Neural cell (in vitro differentiated cells): ENCODE results near the gene LRCOL1. TPM values are rescaled to one million over a fixed set of nuclear protein-coding genes. Genes with fewer than 3 reads are reported as not detected.

Experiments
- H2AFZ ChIP-seq: fragments of 200-600, 300-800 bp; sonication (generic), shearing (Covaris generic); 2 replicates; pipeline ENCODE4 v1.6.0; 2014; ENCODE audit warnings: low read depth, mild to moderate bottlenecking, antibody characterized with exemption, low read length, moderate library complexity
- H3F3A ChIP-seq: fragments of 200-600 bp; shearing (Covaris generic); 2 replicates; pipeline ENCODE4 v1.6.1; 2016; ENCODE audit warnings: mild to moderate bottlenecking, moderate library complexity, mixed read lengths, antibody characterized with exemption, low read length; ENCODE audit not compliant: insufficient read depth, poor library complexity, severe bottlenecking
- H3K27ac ChIP-seq: fragments of 200-600, 300-800 bp; sonication (generic), shearing (Covaris generic); 2 replicates; pipeline ENCODE4 v1.5.1; 2014; ENCODE audit warnings: mild to moderate bottlenecking, low read length, moderate library complexity
- H3K27me3 ChIP-seq: fragments of 300-800, 200-600 bp; sonication (generic), shearing (Covaris generic); 2 replicates; pipeline ENCODE4 v1.6.0; 2014; ENCODE audit warnings: mild to moderate bottlenecking, low read depth, low read length, moderate library complexity; ENCODE audit not compliant: insufficient read depth
- H3K36me3 ChIP-seq: fragments of 300-800, 200-600 bp; sonication (generic), shearing (Covaris generic); 2 replicates; pipeline ENCODE4 v1.5.1; 2014; ENCODE audit warnings: mild to moderate bottlenecking, antibody characterized with exemption, low read length, moderate library complexity; ENCODE audit not compliant: insufficient read depth
- H3K4me2 ChIP-seq: fragments of 300-800, 200-600 bp; sonication (generic), shearing (Covaris generic); 2 replicates; pipeline ENCODE4 v1.6.0; 2014; ENCODE audit warnings: mild to moderate bottlenecking, low read length
- H3K4me3 ChIP-seq: fragments of 300-800, 200-600 bp; sonication (generic), shearing (Covaris generic); 2 replicates; pipeline ENCODE4 v1.5.1; 2014; ENCODE audit warnings: mild to moderate bottlenecking, low read length, moderate library complexity
- H3K79me2 ChIP-seq: fragments of 200-600 bp; shearing (Covaris generic); replicated peaks from 2 replicates; pipeline ENCODE4 v1.6.0; 2014; ENCODE audit warnings: mild to moderate bottlenecking, low read length, moderate library complexity; ENCODE audit not compliant: insufficient read depth
- H3K9ac ChIP-seq: fragments of 300-800, 200-600 bp; sonication (generic), shearing (Covaris generic); 2 replicates; pipeline ENCODE4 v1.6.1; 2016; ENCODE audit warnings: mild to moderate bottlenecking, low read length, mixed read lengths
- H3K9me2 ChIP-seq: fragments of 200-600 bp; shearing (Covaris generic); 2 replicates; pipeline ENCODE4 v1.6.1; 2016; ENCODE audit warnings: mild to moderate bottlenecking, low read length, mixed read lengths; ENCODE audit not compliant: insufficient read depth
- H3K9me3 ChIP-seq: fragments of 200-600, 300-800 bp; sonication (generic), shearing (Covaris generic); 2 replicates; pipeline ENCODE4 v1.6.1; 2016; ENCODE audit warnings: mild to moderate bottlenecking, mixed run types, low read length, moderate library complexity, mixed read lengths
- H4K20me1 ChIP-seq: fragments of 200-600 bp; shearing (Covaris generic); 2 replicates; pipeline ENCODE4 v1.6.1; 2016; ENCODE audit warnings: mild to moderate bottlenecking, mixed run types; ENCODE audit not compliant: insufficient read depth
- CTCF ChIP-seq: fragments of 450-650 bp; IDR thresholded peaks from 2 replicates; pipeline ENCODE4 v1.5.1; 2014; ENCODE audit warnings: antibody characterized with exemption, mild to moderate bottlenecking, moderate library complexity; ENCODE audit not compliant: poor library complexity, severe bottlenecking
- EP300 ChIP-seq: fragments of 450-650 bp; conservative IDR thresholded peaks from 2 replicates; pipeline ENCODE4 v1.6.1; 2014; ENCODE audit warnings: antibody characterized with exemption, mild to moderate bottlenecking, moderate library complexity; ENCODE audit not compliant: poor library complexity, severe bottlenecking
- EZH2 ChIP-seq: fragments of 200-600, 300-800 bp; shearing (Covaris generic), sonication (generic); IDR thresholded peaks from 2 replicates; pipeline ENCODE4 v1.6.1; 2014; ENCODE audit warnings: antibody characterized with exemption, low read length, borderline replicate concordance, mild to moderate bottlenecking; ENCODE audit not compliant: insufficient read depth, poor library complexity, severe bottlenecking
- MXI1 ChIP-seq: fragments of 450-650 bp; conservative IDR thresholded peaks from 2 replicates; pipeline ENCODE4 v1.6.1; 2014; ENCODE audit warnings: antibody characterized with exemption, mild to moderate bottlenecking; ENCODE audit not compliant: poor library complexity, severe bottlenecking
- POLR2AphosphoS5 ChIP-seq: IDR thresholded peaks from 2 replicates; pipeline ENCODE4 v1.6.1; 2012
- RAD21 ChIP-seq: fragments of 450-650 bp; conservative IDR thresholded peaks from 2 replicates; pipeline ENCODE4 v1.6.1; 2014; ENCODE audit warnings: antibody characterized with exemption, mild to moderate bottlenecking, moderate library complexity
- SMC3 ChIP-seq: fragments of 450-650 bp; conservative IDR thresholded peaks from 2 replicates; pipeline ENCODE4 v1.6.1; 2014; ENCODE audit warnings: antibody characterized with exemption, mild to moderate bottlenecking, moderate library complexity; ENCODE audit not compliant: poor library complexity
- TAF1 ChIP-seq: IDR thresholded peaks from 2 replicates; pipeline ENCODE4 v1.6.1; 2012; ENCODE audit warnings: low read depth
- polyA plus RNA-seq: library from polyadenylated mRNA; depleted of rRNA; stranded (reverse); fragments of >200 nt; gene quantifications from 2 replicates; pipeline ENCODE4 v1.2.3, GENCODE V29; 2014
- TF ChIP-seq, protein P1 (sequence below): IDR thresholded peaks from 2 replicates; pipeline ENCODE4 v1.6.1; 2012; ENCODE audit warnings: borderline replicate concordance

Gene LRCOL1
- polyA plus RNA-seq, 1 donor from 2014 or later = not detected

DNA sequence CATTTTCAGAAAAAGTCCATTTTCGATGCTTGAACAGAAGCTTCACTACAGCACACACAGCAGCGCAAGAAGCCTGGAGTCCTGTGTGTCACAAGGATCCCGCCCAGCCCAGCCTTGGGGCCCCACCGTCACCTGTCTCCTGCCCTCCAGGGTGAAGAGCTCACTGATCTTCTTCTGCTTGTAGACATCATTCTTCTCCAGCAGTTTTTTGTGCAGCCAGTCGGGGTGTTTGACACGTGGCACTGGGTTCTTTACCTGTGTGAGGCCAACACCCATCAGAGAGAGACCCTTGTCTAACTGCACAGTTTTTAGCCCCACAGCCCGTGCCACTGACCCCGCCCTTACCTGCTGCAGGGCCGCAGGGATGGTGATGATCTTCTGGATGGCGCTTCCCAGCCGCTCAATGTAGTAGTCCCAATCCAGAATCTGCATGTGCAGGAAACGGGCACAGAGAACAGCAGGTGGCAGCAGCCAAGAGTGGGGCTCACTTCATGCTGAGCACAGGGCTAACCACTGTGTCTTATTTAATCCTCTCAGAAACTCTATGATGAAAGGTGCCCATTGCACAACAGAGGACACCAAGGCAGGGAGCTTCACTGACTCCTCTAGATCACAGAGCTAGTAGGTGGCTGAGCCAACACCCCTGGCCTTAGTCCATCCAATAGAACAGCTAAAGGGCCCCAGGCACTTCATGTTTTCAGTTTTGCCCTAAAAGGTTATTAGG is 46.8 kb upstream of the LRCOL1 start:
- no peaks in the 10 kb centered on the region for H3K36me3 ChIP-seq
- no peak overlapping the region for H3K4me2 ChIP-seq
- H3K9me3 ChIP-seq = no peaks in the 10 kb centered on the region
- H3F3A ChIP-seq = no peaks in the 10 kb centered on the region
- no peak overlapping the region for H3K27ac ChIP-seq
- no peaks in the 10 kb centered on the region for H3K79me2 ChIP-seq
- no peak for TF ChIP-seq POLR2AphosphoS5
- TF ChIP-seq RAD21 = no peak
- no peak for TF ChIP-seq EZH2
- TF ChIP-seq CTCF = no peak
- TF ChIP-seq, protein P1, sequence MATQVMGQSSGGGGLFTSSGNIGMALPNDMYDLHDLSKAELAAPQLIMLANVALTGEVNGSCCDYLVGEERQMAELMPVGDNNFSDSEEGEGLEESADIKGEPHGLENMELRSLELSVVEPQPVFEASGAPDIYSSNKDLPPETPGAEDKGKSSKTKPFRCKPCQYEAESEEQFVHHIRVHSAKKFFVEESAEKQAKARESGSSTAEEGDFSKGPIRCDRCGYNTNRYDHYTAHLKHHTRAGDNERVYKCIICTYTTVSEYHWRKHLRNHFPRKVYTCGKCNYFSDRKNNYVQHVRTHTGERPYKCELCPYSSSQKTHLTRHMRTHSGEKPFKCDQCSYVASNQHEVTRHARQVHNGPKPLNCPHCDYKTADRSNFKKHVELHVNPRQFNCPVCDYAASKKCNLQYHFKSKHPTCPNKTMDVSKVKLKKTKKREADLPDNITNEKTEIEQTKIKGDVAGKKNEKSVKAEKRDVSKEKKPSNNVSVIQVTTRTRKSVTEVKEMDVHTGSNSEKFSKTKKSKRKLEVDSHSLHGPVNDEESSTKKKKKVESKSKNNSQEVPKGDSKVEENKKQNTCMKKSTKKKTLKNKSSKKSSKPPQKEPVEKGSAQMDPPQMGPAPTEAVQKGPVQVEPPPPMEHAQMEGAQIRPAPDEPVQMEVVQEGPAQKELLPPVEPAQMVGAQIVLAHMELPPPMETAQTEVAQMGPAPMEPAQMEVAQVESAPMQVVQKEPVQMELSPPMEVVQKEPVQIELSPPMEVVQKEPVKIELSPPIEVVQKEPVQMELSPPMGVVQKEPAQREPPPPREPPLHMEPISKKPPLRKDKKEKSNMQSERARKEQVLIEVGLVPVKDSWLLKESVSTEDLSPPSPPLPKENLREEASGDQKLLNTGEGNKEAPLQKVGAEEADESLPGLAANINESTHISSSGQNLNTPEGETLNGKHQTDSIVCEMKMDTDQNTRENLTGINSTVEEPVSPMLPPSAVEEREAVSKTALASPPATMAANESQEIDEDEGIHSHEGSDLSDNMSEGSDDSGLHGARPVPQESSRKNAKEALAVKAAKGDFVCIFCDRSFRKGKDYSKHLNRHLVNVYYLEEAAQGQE = no peak
- TF ChIP-seq EP300 = no peak
- TF ChIP-seq MXI1 = no peak
- no peak for TF ChIP-seq TAF1
- TF ChIP-seq SMC3 = no peak
- no peak overlapping the region for H2AFZ ChIP-seq
- H4K20me1 ChIP-seq = no peaks in the 10 kb centered on the region
- no peak overlapping the region for H3K4me3 ChIP-seq
- no peaks in the 10 kb centered on the region for H3K9me2 ChIP-seq
- no peak overlapping the region for H3K9ac ChIP-seq
- no peaks in the 10 kb centered on the region for H3K27me3 ChIP-seq

DNA sequence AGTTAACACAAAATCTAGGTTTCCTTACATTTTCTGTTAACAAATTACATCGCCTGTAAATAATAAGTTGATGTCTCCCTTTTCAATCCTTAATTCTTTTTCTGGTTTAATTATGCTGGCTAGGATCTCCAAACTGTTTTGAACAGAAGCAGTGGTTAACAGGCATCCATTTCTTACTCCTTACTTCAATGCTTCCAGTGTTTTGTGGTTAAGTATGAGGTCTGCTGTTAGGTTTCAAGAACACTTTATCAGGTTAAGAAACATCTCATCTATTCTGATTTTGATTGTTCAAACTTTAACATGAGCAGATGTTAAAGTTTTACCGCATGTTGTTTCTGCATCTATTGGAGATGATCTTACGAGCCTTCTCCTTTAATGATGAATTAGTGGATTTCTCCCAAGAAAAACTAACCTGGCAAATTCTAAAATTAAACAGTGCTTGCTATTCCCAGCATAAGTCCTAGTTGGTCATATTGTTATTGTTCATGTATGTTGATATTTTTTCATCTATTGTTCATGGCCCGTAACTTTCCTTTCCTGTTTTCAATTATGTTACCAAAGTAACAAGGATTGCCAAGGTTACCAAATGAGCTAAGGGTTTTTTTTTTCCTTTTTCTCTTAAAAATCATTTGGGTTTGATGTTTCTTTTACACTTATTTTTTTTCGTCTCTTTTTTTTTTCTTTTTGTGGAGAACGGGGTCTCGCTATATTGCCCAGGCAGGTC is 43.3 kb upstream of the LRCOL1 start:
- no peaks in the 10 kb centered on the region for H3K9me2 ChIP-seq
- H3K27ac ChIP-seq = no peak overlapping the region
- no peak overlapping the region for H3K4me3 ChIP-seq
- H3F3A ChIP-seq = no peaks in the 10 kb centered on the region
- no peaks in the 10 kb centered on the region for H3K36me3 ChIP-seq
- H4K20me1 ChIP-seq = no peaks in the 10 kb centered on the region
- no peak overlapping the region for H2AFZ ChIP-seq
- H3K4me2 ChIP-seq = no peak overlapping the region
- no peak overlapping the region for H3K9ac ChIP-seq
- TF ChIP-seq EP300 = no peak
- no peak for TF ChIP-seq EZH2
- TF ChIP-seq MXI1 = no peak
- no peak for TF ChIP-seq SMC3
- TF ChIP-seq POLR2AphosphoS5 = no peak
- TF ChIP-seq, protein P1 = no peak
- TF ChIP-seq TAF1 = no peak
- TF ChIP-seq RAD21 = no peak
- no peak for TF ChIP-seq CTCF
- H3K79me2 ChIP-seq = no peaks in the 10 kb centered on the region
- no peaks in the 10 kb centered on the region for H3K9me3 ChIP-seq
- H3K27me3 ChIP-seq = no peaks in the 10 kb centered on the region
